HT-29 (cell line): ENCODE results near the gene SGF29. TPM values are rescaled to one million over a fixed set of nuclear protein-coding genes. Genes with fewer than 3 reads are reported as not detected.

Source experiments
- total RNA-seq: library from RNA; depleted of rRNA; stranded (reverse); fragments of >200 nt; shearing (Covaris generic); gene quantifications from 2 replicates; pipeline ENCODE4 v1.2.3, GENCODE V29; 2014; rRNA removed

The SGF29 gene
- total RNA-seq, 1 experiment from 2014 or later, result 19.1 TPM

Other genes starting within 250 kb of the SGF29 start
- 1.2 TPM in 1 of 2 replicates, not detected in the other for gene NPIPB6, start 190.4 kb upstream of the SGF29 start, total RNA-seq
- gene EIF3CL, start 150.1 kb upstream of the SGF29 start, total RNA-seq, result 110 and 114 TPM in 2 replicates
- not detected in 2 replicates for gene NPIPB7, start 81.6 kb upstream of the SGF29 start, total RNA-seq
- 28.0 and 37.8 TPM in 2 replicates for gene CLN3, start 61.8 kb upstream of the SGF29 start, total RNA-seq
- 0.05 TPM in 1 of 2 replicates, not detected in the other for gene APOBR, start 59.3 kb upstream of the SGF29 start, total RNA-seq
- gene IL27, start 47.1 kb upstream of the SGF29 start, total RNA-seq, result not detected in 2 replicates
- 0.34 and 0.56 TPM in 2 replicates for gene NUPR1, start 14.9 kb upstream of the SGF29 start, total RNA-seq
- 1.4 and 1.7 TPM in 2 replicates for gene SULT1A2, start 43.1 kb downstream of the SGF29 start, total RNA-seq
- 30.9 and 35.7 TPM in 2 replicates for gene SULT1A1, start 56.1 kb downstream of the SGF29 start, total RNA-seq
- gene NPIPB8, start 84.1 kb downstream of the SGF29 start, total RNA-seq, result 0.15 and 0.42 TPM in 2 replicates
- gene EIF3C, start 157.5 kb downstream of the SGF29 start, total RNA-seq, result 358 and 396 TPM in 2 replicates
- 1.2 TPM in 1 of 2 replicates, not detected in the other for gene NPIPB9, start 197.9 kb downstream of the SGF29 start, total RNA-seq